Fibroblast of the aortic adventitia (primary cell): ENCODE results near the gene CCL14. TPM values are rescaled to one million over a fixed set of nuclear protein-coding genes. Genes with fewer than 3 reads are reported as not detected.

Experiments
- DNase-seq: peaks from one replicate; pipeline ENCODE4 v3.0.0-alpha.2; 2010; ENCODE audit warnings: low read depth
- H3K4me3 ChIP-seq: 2 replicates; pipeline ENCODE4 v1.5.1; 2011; ENCODE audit warnings: low read depth, mild to moderate bottlenecking, control low read depth, low read length, moderate library complexity
- CTCF ChIP-seq: IDR thresholded peaks from 2 replicates; pipeline ENCODE4 v1.5.1; 2011; ENCODE audit warnings: mild to moderate bottlenecking, low read length, control low read depth, inconsistent platforms; ENCODE audit not compliant: insufficient read depth
- total RNA-seq: library from RNA; depleted of rRNA; stranded (reverse); fragments of >200 nt; gene quantifications from 2 replicates; pipeline ENCODE4 v1.2.3, GENCODE V29; 2012; ENCODE audit warnings: low replicate concordance

CCL14 gene
- total RNA-seq, 1 donor: not detected

DNA sequence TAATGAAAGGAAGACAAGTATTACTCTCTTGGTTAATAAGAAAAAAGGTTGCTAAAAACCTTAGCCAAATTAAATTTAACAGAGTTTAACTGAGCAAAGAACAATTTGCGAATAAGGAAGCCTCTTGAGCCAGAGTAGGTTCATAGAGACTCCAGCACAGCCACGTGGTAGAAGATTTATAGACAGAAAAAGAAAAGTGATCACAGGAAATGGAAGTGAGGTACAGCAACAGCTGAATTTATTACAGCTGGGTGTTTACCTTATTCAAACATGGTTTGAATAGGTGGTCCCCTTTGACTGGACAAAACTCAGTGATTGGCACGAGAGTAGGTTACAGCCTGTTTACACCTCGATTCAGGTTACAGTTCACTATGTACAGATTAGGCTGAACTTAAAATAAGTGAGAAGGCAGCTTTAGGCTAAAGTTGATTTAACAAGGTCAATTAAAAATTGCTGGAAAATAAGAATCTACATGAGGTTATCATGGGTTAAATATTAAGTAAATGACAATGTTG, 18.1 kb upstream of the CCL14 start:
- no peak overlapping the region for H3K4me3 ChIP-seq
- TF ChIP-seq CTCF: no peak
- no peak for DNase-seq

- TF ChIP-seq CTCF: no peak
- no peak for DNase-seq
- no peak overlapping the region for H3K4me3 ChIP-seq
Measured at GRCh38 chr17:36002631-36003030, 16.1 kb upstream of the CCL14 start.

GRCh38 chr17:36001862-36002603, 15.5 kb upstream of the CCL14 start:
- no peak overlapping the region for H3K4me3 ChIP-seq
- TF ChIP-seq CTCF: no peak
- no peak for DNase-seq

DNA sequence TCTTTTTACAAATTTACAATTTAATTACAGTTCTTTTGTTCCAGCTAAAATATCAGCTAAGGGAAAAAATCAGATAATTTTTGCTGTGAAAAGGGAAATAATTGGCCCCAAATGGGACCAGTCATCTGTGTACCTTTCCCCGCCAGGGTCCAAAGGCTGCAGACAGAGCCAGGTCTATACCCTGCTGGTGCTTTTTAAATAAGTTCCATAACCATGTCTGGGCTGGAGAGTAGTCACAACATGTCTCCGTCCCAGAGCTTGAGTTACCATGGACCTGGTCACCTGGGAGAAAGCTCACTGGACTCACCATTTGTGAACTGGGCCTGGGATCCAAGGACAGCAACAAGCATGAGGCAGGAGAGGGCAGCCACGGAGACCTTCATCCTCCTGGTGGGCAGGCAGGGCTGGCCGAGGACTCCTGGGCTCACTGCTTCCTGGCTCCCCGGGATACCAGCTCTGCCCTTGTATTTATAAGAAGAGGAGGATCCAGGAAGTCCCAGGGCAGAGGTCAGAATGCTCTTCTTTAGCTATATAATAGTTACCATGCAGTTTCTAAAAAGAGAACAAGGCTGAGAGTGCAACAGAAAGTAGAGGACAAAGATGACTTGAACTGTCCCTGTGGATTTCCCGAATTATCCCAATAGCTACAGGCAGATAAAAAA, 14.7 kb upstream of the CCL14 start, which contains the start of gene CCL15:
TSS of gene CCL15 (minus strand) at position 444 of the 662 bp plus-strand sequence. CDS start at position 383, 61 bp downstream.
- DNase-seq: no peak
- no peak within 1 kb of the TSS for H3K4me3 ChIP-seq
- no peak for TF ChIP-seq CTCF

DNA sequence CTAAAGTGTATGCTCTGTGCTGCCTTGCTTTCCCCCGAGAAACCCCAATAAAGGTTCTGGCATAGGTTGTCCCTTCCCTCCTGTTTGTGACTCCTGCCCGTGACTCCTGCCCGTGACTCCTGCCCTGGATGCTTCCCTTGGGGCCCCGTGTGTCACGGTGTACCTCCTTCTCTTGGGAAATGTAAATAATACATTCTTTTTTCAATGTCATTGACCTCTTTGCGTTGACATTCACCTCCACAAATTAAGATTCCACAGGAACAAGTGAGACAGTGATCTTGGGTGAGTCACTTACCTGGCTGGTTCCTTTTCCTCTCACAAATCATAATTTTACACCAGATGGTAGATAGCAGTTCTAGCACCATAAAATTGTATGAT, 14.2 kb upstream of the CCL14 start:
- no peak overlapping the region for H3K4me3 ChIP-seq
- no peak for TF ChIP-seq CTCF
- no peak for DNase-seq

- no peak overlapping the region for H3K4me3 ChIP-seq
Measured at GRCh38 chr17:35998756-35999155, 12.2 kb upstream of the CCL14 start.

More at GRCh38 chr17:35998756-35999155, 12.2 kb upstream of the CCL14 start:
- TF ChIP-seq CTCF: no peak
- DNase-seq: no peak
